Muscle of back (tissue), 11 donors: ENCODE data around the gene ZNF44. TPM values are rescaled to one million over a fixed set of nuclear protein-coding genes. Genes with fewer than 3 reads are reported as not detected.

ENCODE experiments used
- DNase-seq, 3 donors: peaks; one replicate each; pipeline versions ENCODE4 v3.0.0 to v3.0.0-alpha.2; 2013
- polyA plus RNA-seq, 10 donors: library from polyadenylated mRNA; unstranded; fragments of 120-200 nt; gene quantifications; one replicate each; pipeline ENCODE4 v1.2.1, GENCODE V29; 2013; ENCODE audit not compliant: insufficient read length in 10 of 10

Gene ZNF44
- polyA plus RNA-seq, 10 donors: 6.0 to 13.0 (median 8.4) TPM

GRCh38 chr19:12265921-12266704 is 28.6 kb downstream of the ZNF44 start:
- DNase-seq: no peak

- DNase-seq: no peak
Measured at GRCh38 chr19:12261554-12261953, 33.1 kb downstream of the ZNF44 start.

- no peak for DNase-seq
Measured at GRCh38 chr19:12260861-12261260, 33.8 kb downstream of the ZNF44 start.

GRCh38 chr19:12260236-12260635 is 34.4 kb downstream of the ZNF44 start:
- no peak for DNase-seq

GRCh38 chr19:12255372-12255771 is 39.3 kb downstream of the ZNF44 start:
- no peak for DNase-seq

GRCh38 chr19:12247644-12248222 is 47.0 kb downstream of the ZNF44 start:
- DNase-seq: no peak

GRCh38 chr19:12244370-12244769 is 50.3 kb downstream of the ZNF44 start:
- DNase-seq: no peak

- DNase-seq: no peak
Measured at GRCh38 chr19:12237143-12237839, 57.4 kb downstream of the ZNF44 start.

- no peak for DNase-seq
Measured at GRCh38 chr19:12232961-12233360, 61.7 kb downstream of the ZNF44 start.

- DNase-seq: no peak
Measured at GRCh38 chr19:12230751-12231733, 63.6 kb downstream of the ZNF44 start.

- DNase-seq: no peak
Measured at GRCh38 chr19:12229990-12230389, 64.7 kb downstream of the ZNF44 start.

- no peak for DNase-seq
Measured at GRCh38 chr19:12224676-12225075, 70.0 kb downstream of the ZNF44 start.

- no peak for DNase-seq
Measured at GRCh38 chr19:12222980-12223630, 71.6 kb downstream of the ZNF44 start.

Other genes with a start within 250 kb of the ZNF44 start
- gene ZNF878, start 241.9 kb downstream of the ZNF44 start, polyA plus RNA-seq: under 1 TPM; 0.17 to 0.80 (median 0.41) TPM
- gene ZNF844, start 230.2 kb downstream of the ZNF44 start, polyA plus RNA-seq: 10 to 100 TPM in 3 of 10 donors, 1 to 10 TPM in 7; 6.2 to 12.0 (median 8.9) TPM
- gene ZNF20, start 154.5 kb downstream of the ZNF44 start, polyA plus RNA-seq: 1 to 10 TPM; 1.2 to 4.5 (median 2.3) TPM
- gene ZNF625, start 138.1 kb downstream of the ZNF44 start, polyA plus RNA-seq: 1 to 10 TPM; 3.8 to 7.4 (median 5.3) TPM
- 1 to 10 TPM; 6.0 to 9.3 (median 8.1) TPM for gene ZNF136, start 131.8 kb downstream of the ZNF44 start, polyA plus RNA-seq
- gene ZNF563, start 38.8 kb upstream of the ZNF44 start, polyA plus RNA-seq: 1 to 10 TPM; 1.2 to 3.3 (median 2.3) TPM
- 1 to 10 TPM; 1.2 to 2.6 (median 2.3) TPM for gene ZNF442, start 70.8 kb upstream of the ZNF44 start, polyA plus RNA-seq
- 1 to 10 TPM; 3.4 to 5.8 (median 4.3) TPM for gene ZNF799, start 106.4 kb upstream of the ZNF44 start, polyA plus RNA-seq
- 1 to 10 TPM; 2.7 to 4.7 (median 3.6) TPM for gene ZNF443, start 146.1 kb upstream of the ZNF44 start, polyA plus RNA-seq
- gene ZNF709, start 189.9 kb upstream of the ZNF44 start, polyA plus RNA-seq: 1 to 10 TPM; 1.8 to 4.1 (median 2.9) TPM